GM18868 (cell line): Measurements from ENCODE around the gene POLR1D.
"Not testable (repeated sequence)": the region's sequence is repeated elsewhere in the genome, so short reads cannot be mapped to it uniquely, and the experiment has no call there.

ENCODE experiments used
- ATAC-seq: cut with Tn5 transposase; IDR thresholded peaks from one replicate; pipeline ENCODE4 v1.9.1; 2021; ENCODE audit warnings: mild to moderate bottlenecking, moderate library complexity; ENCODE audit not compliant: unreplicated experiment

The POLR1D gene

GRCh38 chr13:27613628-27614027, 8.1 kb upstream of the POLR1D start:
- ATAC-seq: no peak

DNA sequence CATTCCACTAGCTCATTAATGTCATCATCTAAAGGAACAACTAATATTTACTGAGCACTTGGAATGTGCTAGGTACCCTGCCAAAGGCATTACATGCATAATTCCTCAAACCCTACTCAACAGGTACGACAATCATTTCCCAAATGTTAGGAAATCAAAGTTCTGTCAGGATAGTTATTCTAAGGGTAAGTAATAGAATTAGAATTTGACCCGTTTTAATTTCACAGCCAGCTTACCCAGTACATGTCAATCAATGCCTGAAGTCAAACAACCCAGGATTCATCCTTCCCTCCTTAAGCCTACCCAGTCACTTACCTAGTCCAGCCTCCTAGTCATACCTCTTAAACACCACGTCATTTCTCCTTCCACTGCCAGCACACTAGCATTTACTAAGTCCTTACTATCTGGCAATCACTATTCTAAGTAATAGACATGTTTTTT, 3.8 kb upstream of the POLR1D start:
- ATAC-seq: no peak

DNA sequence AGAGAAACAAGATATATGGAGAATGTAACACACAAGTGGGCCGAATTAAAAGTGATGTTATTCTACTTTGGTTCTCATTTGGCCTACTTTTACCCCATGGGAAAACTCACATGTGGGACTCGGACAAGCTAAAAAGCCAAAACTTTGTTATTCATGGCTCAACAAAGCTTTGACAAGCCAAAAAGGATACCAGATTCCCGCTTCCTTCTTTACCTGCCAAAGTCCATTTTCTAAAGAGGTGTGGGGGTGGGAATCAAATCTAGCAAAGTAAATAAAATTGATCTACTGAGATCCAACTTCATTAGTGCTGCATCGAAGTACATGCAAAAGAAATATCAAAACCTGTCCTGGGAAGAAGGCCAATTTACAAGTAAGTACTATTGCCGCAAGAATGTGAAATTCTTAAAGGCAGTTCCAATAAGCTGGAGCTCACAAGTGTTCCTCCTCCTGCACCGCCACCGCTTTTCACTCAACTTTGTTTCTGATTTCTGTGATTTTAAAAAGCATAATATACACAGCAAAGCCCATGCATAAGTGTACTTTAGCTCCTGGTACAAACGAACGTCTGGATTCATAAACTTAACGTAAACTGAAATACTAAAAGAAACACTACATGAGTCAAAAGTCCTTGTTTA, 2.5 kb upstream of the POLR1D start:
- ATAC-seq: no peak

DNA sequence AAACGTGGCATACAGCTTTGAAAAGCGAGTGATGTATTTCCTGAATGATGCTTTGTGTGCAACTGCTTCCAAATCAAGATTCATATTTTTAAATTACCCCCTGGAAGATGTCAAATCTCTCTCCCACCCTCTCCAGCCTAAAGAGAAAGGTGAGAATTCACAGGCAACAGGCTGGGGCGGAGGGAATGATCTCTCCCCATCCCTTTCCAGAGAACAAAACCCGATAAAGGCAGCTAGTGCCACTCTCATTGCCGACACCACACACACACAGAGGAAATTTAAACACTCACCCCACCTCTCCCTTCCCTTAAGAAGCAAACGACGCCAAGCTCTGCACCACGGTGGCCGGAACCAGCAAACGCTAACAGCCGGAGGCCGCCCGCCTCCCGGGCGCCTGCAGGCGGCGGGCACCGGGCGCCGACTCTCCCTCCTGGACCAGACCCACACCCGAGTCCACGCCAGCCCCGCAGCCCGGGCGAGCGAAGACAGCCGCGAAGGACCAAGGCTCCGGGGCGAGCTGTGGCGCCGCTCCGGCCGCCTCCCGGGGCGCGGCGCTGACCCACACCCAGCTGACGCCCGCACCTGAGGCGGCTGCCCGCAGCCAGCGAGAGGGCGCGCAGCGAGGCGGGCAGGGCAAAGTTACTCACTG, 1.8 kb upstream of the POLR1D start:
- peak; percentile 31 for ATAC-seq

GRCh38 chr13:27620377-27621115, 1.1 kb upstream of the POLR1D start, which contains the start of gene LNX2:
LNX2 (minus strand) TSS chr13:27620529; CDS start chr13:27581703, 38,826 bp downstream.
- peak; percentile 89 for ATAC-seq

- no peak for ATAC-seq
These were observed 651 bp upstream of the POLR1D start for GRCh38 chr13:27621116-27621365.

- no peak for ATAC-seq
These were observed 569 bp downstream of the POLR1D start for GRCh38 chr13:27622102-27622820.

- ATAC-seq: no peak
These were observed 1.2 kb downstream of the POLR1D start for GRCh38 chr13:27622881-27623280.

DNA sequence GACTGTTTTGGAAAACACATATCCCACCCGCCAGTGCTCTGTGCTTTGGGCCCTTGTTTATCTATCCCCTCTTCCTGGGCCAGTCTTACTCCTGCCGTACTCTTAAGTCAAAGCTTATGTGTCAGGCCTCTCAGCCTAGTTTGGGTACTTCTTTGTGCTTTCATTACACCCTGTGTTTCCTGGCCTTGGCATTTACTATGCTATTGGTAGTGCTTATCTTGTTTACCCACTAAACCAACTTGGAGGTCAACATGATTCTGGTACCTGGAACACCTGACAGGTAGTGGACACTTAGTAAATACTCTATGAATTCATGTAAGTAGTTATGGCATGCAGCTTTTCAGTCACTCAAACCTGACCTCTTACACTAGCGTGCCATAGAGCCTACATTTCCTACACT, 2.4 kb downstream of the POLR1D start:
- no peak for ATAC-seq

GRCh38 chr13:27625839-27626238, 4.1 kb downstream of the POLR1D start:
- no peak for ATAC-seq

- no peak for ATAC-seq
These were observed 5.7 kb downstream of the POLR1D start for GRCh38 chr13:27627380-27627779.

DNA sequence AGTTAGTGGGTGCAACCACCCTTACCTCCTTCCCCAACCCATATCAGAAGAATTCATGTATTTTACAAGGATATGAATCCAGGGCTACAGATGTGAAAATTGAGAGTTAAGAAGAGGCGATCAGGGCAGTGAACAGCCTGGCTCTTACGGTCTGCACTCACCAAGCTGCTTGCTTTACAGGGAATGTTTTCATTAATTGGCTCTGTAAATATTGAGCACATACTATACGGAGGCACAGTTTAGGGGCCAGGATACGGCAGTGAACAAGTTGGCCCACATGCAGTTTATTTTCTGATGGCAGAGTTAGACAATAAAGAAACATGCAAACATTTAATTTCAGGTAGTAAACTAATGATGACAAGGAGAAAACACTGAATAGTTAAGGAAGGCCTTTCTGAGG, 6.4 kb downstream of the POLR1D start:
- no peak for ATAC-seq

DNA sequence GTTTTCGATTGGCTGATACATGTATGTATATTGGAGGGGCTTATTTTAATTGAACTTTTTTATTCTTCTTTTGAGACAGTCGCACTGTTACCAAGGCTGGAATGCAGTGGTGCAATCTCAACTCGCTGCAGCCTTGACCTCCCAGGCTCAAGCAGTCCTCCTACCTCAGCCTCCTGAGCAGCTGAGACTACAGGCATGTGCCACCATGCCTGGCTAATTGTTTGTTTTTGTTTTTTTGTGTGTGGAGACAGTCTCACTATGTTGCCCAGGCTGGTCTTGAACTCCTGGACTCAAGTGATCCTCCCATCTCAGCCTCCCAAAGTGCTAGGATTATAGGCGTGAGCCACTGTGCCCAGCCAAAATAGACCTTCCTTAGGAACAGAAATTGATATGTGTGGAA, 7.1 kb downstream of the POLR1D start:
- not testable (repeated sequence) for ATAC-seq

- ATAC-seq: no peak
These were observed 9.5 kb downstream of the POLR1D start for GRCh38 chr13:27631156-27631555.

- no peak for ATAC-seq
These were observed 10.0 kb downstream of the POLR1D start for GRCh38 chr13:27631665-27632064.

DNA sequence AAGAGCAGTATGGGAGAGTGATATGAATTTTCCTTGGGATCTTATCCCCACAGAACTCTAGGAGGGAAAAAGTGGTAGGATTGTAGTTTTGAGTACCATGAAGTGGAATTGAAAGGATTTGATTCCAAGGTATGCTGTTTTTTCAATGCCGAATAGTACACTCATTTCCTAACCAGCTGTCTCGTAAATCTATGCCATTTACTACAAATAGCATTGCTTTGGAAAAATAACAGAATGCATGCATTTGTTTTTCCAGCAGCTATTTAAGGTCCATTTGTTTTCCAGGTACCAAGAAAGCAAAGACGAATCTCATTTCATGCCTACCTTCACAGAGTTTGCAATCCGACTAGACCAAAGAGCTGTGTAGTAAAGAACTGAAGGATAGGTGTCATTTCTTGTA, 10.5 kb downstream of the POLR1D start:
- no peak for ATAC-seq

DNA sequence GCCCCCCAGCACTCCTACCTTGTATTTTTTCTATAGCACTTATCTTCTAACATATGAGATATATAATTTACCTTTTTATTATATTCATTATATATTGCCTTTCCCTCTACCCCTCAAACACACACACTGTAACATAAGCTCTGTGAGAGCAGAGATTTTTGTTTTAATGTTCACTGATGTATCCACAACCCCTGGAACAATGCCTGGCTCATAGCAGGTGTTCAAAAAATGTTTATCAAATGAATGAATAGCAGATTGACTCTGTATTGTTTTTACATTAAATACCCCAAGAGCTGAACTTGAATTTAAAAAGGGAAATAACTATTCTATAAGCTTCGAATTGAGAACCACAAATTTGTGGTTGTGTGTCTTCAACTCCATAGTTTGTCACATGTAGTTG, 11.0 kb downstream of the POLR1D start:
- no peak for ATAC-seq

DNA sequence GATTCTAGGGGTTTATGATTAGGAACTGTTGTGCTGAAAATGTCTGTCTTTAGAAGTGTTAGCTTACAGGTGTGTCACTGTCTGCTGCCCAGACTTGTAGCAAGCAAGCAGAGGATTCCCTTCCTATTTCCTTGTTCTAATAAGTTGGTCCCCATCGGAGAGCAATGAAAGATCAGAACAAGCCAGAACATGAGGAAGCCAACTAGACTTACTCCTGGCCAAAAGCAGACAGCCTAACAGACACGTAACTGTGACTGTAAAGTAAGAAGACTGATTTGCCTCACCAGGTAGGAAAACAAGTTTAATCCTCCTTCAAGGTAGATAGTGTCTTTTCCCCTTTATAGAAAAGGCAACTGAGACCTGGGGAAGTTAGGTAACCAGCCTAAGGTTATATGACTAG, 12.5 kb downstream of the POLR1D start:
- no peak for ATAC-seq

DNA sequence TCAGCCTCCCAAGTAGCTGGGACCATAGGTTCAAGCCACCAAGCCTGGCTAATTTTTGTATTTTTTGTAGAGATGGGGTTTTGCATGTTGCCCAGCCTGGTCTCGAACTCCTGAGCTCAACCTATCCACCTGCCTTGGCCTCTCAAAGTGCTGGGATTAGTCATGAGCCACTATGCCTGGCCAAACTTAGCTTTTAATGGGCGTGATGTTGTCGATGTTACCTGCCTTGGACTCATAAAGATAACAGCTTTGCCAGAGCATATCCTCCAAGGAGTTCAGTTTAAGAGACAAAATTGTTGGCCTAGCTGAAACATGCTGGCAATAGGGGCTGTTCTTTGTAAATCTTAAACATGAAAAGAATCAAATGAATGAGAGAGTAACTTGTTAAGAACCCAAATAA, 13.1 kb downstream of the POLR1D start:
- no peak for ATAC-seq

DNA sequence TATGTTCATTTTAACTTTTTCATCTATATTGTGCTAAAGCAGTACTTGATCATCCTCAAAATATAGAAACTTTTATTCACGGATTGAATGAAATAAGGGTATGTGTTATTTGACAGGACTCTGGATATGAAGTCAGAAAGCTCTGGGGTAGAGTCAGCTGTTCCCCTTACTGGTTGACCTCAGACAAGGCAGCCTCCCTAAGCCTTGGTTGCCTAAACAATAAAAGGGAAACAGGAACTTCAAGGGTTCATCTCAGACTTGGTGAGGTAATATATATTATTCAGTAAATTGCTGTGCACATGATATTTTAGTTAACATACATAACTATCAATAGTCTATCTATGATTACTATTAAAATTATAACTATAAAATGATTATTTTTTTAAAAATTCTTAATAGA, 13.6 kb downstream of the POLR1D start:
- ATAC-seq: no peak

GRCh38 chr13:27636589-27637288, 15.0 kb downstream of the POLR1D start:
- ATAC-seq: no peak
